Measurements from ENCODE around the gene SPRY1. TPM values are rescaled to one million over a fixed set of nuclear protein-coding genes. Genes with fewer than 3 reads are reported as not detected.

SPRY1 gene
- total and polyA plus RNA-seq, 2 donors, result 14.0 to 38.6 TPM

GRCh38 chr4:123412091-123412505 lies 15.5 kb downstream of the SPRY1 start:
- H3K4me3 ChIP-seq (ENCODE audit: low read length in 2 of 2), result no peak overlapping the region
- H3K27ac ChIP-seq (ENCODE audit: low read depth in 1 of 2, low read length in 1 of 2), result peak overlapping the region in 1 of 2 donors; percentile 63
- WGBS, result 0% methylated on average over 1 of the region's 1 CpG
- no peaks in the 10 kb centered on the region for H3K36me3 ChIP-seq (ENCODE audit: control insufficient read depth in 2 of 2, insufficient read depth in 2 of 2, low read length in 1 of 2)
- no peaks in the 10 kb centered on the region for H3K9me3 ChIP-seq (ENCODE audit: control insufficient read depth in 2 of 2, insufficient read depth in 1 of 2, low read length in 1 of 2)
- peak in 1 of 9 donors; percentile 45 for DNase-seq (ENCODE audit: low read depth in 6 of 9, low spot score in 9 of 9)
- no peaks in the 10 kb centered on the region for H3K27me3 ChIP-seq (ENCODE audit: control insufficient read depth in 2 of 2, insufficient read depth in 1 of 2, low read length in 1 of 2)
- H3K4me1 ChIP-seq (ENCODE audit: control insufficient read depth in 2 of 2, insufficient read depth in 2 of 2, low read length in 2 of 2), result peaks cover 17 to 36% of the 10 kb centered on the region in 2 donors

DNA sequence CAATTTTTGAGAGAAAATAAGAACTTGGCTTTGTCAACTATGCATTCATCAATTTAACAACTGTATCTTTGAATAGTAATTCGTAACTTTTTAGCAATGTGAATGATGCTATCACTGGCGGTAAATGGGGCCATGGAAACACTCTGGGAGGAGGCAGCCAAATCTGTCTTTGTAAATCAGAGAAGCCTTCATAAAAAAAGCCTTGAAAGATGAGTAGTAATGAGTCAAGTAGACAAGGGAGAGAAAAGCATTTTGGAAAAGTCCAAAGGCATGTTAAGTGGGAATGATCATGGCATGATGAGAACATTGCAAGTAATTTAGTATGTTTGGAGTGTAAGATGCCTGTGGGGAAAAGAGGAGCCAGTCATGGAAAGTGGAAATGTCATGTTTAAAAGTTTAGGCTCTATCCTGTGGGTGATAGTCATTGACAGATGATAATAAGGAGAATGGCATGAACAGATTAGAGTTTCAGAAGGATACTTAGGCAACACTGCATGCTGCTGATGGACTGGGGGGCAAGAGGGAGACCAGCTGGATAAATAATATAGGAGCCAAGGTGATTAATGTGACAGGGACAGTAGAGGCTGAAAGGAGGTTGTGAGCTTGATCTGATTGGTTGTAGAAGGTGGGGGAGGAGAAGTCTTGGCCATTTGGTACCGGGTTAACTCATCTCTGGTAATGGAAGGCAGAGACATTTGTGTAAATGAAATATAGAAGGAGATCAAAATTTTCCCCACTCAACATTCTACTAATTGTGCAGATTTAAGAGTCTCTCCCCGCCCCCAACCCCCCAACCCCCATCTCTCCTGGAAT lies 16.3 kb downstream of the SPRY1 start:
- no peaks in the 10 kb centered on the region for H3K27me3 ChIP-seq (ENCODE audit: control insufficient read depth in 2 of 2, insufficient read depth in 1 of 2, low read length in 1 of 2)
- H3K4me1 ChIP-seq (ENCODE audit: control insufficient read depth in 2 of 2, insufficient read depth in 2 of 2, low read length in 2 of 2), result peaks cover 17 to 36% of the 10 kb centered on the region in 2 donors
- no peaks in the 10 kb centered on the region for H3K36me3 ChIP-seq (ENCODE audit: control insufficient read depth in 2 of 2, insufficient read depth in 2 of 2, low read length in 1 of 2)
- H3K9me3 ChIP-seq (ENCODE audit: control insufficient read depth in 2 of 2, insufficient read depth in 1 of 2, low read length in 1 of 2), result no peaks in the 10 kb centered on the region
- H3K4me3 ChIP-seq (ENCODE audit: low read length in 2 of 2), result no peak overlapping the region
- no peak for DNase-seq (ENCODE audit: low read depth in 6 of 9, low spot score in 9 of 9)
- 85% methylated on average over 4 of the region's 4 CpGs for WGBS
- H3K27ac ChIP-seq (ENCODE audit: low read depth in 1 of 2, low read length in 1 of 2), result no peak overlapping the region

- WGBS, result 34% methylated on average over 1 of the region's 1 CpG
Measured at GRCh38 chr4:123415576-123415975, 19.0 kb downstream of the SPRY1 start.

GRCh38 chr4:123415977-123416376 lies 19.4 kb downstream of the SPRY1 start:
- DNase-seq (ENCODE audit: low read depth in 6 of 9, low spot score in 9 of 9), result peak in 4 of 9 donors; percentile 58 to 82 (median 62)
- Histone ChIP-seq H3K9me3 (ENCODE audit: control insufficient read depth in 2 of 2, insufficient read depth in 1 of 2, low read length in 1 of 2) (no peaks in the 10 kb centered on the region), H3K4me3 (ENCODE audit: low read length in 2 of 2) (no peak overlapping the region), H3K27me3 (ENCODE audit: control insufficient read depth in 2 of 2, insufficient read depth in 1 of 2, low read length in 1 of 2) (no peaks in the 10 kb centered on the region), H3K36me3 (ENCODE audit: control insufficient read depth in 2 of 2, insufficient read depth in 2 of 2, low read length in 1 of 2) (no peaks in the 10 kb centered on the region), H3K4me1 (ENCODE audit: control insufficient read depth in 2 of 2, insufficient read depth in 2 of 2, low read length in 2 of 2) (peaks cover 22 to 39% of the 10 kb centered on the region in 2 donors), H3K27ac (ENCODE audit: low read depth in 1 of 2, low read length in 1 of 2) (peak overlapping the region; percentile 49 to 66)
- 5% methylated on average over 6 of the region's 6 CpGs for WGBS

More at GRCh38 chr4:123415576-123415975, 19.0 kb downstream of the SPRY1 start:
- Histone ChIP-seq H3K4me3 (ENCODE audit: low read length in 2 of 2) (no peak overlapping the region), H3K36me3 (ENCODE audit: control insufficient read depth in 2 of 2, insufficient read depth in 2 of 2, low read length in 1 of 2) (no peaks in the 10 kb centered on the region), H3K9me3 (ENCODE audit: control insufficient read depth in 2 of 2, insufficient read depth in 1 of 2, low read length in 1 of 2) (no peaks in the 10 kb centered on the region), H3K27me3 (ENCODE audit: control insufficient read depth in 2 of 2, insufficient read depth in 1 of 2, low read length in 1 of 2) (no peaks in the 10 kb centered on the region), H3K27ac (ENCODE audit: low read depth in 1 of 2, low read length in 1 of 2) (peak overlapping the region in 1 of 2 donors; percentile 66), H3K4me1 (ENCODE audit: control insufficient read depth in 2 of 2, insufficient read depth in 2 of 2, low read length in 2 of 2) (peaks cover 22 to 39% of the 10 kb centered on the region in 2 donors)
- no peak for DNase-seq (ENCODE audit: low read depth in 6 of 9, low spot score in 9 of 9)

DNA sequence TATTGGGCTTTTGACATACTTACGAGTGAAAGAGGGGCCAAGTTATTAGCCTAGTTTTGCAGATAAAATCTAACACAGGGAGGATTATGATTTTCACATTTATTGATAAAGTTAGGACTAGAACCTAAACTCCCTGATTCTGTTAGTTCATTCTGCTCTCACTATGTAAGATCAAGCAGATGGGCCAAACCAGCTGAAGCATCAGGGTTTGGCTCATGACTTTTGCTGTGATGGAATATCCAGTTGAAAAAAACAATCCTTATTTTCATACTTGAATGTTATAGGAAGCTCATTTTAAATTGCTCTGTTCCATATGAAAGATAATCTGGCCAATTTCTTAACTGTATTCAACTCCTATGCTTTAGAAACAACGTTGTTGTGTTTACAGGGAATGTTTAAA lies 21.2 kb downstream of the SPRY1 start:
- Histone ChIP-seq H3K4me3 (ENCODE audit: low read length in 2 of 2) (no peak overlapping the region), H3K4me1 (ENCODE audit: control insufficient read depth in 2 of 2, insufficient read depth in 2 of 2, low read length in 2 of 2) (peaks cover 17 to 33% of the 10 kb centered on the region in 2 donors), H3K27me3 (ENCODE audit: control insufficient read depth in 2 of 2, insufficient read depth in 1 of 2, low read length in 1 of 2) (no peaks in the 10 kb centered on the region), H3K36me3 (ENCODE audit: control insufficient read depth in 2 of 2, insufficient read depth in 2 of 2, low read length in 1 of 2) (no peaks in the 10 kb centered on the region), H3K9me3 (ENCODE audit: control insufficient read depth in 2 of 2, insufficient read depth in 1 of 2, low read length in 1 of 2) (no peaks in the 10 kb centered on the region), H3K27ac (ENCODE audit: low read depth in 1 of 2, low read length in 1 of 2) (no peak overlapping the region)
- no peak for DNase-seq (ENCODE audit: low read depth in 6 of 9, low spot score in 9 of 9)
- 74% methylated on average over 2 of the region's 2 CpGs for WGBS

DNA sequence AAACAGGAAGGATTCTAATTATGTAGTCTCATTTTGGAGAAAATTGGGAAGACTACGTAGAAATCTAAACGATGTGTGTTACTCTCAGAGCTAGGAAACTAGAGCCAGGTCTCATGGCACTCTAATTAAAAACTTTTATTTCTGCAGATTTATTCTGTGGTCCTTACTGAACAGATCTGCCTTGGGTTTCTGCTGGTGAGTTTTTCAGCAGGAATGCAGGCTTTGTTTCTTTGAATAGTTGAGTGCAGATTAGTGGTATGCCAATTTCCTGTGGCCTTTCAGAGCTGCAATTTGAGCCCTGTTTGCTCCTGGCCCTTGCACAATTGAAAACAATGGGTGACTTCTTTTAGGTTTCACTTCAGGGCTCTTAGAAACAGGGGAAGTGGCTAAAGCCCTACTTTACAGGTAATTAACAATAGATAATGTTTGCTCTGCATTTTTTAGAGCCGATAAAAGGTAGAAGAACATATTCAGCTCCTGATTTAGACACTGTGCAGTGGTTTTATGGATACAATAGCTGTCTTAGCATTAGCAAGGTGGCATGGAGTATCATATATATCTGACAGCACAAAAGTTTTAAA lies 21.8 kb downstream of the SPRY1 start:
- no peaks in the 10 kb centered on the region for H3K9me3 ChIP-seq (ENCODE audit: control insufficient read depth in 2 of 2, insufficient read depth in 1 of 2, low read length in 1 of 2)
- peak in 1 of 9 donors; percentile 38 for DNase-seq (ENCODE audit: low read depth in 6 of 9, low spot score in 9 of 9)
- H3K36me3 ChIP-seq (ENCODE audit: control insufficient read depth in 2 of 2, insufficient read depth in 2 of 2, low read length in 1 of 2), result no peaks in the 10 kb centered on the region
- peaks cover 12 to 29% of the 10 kb centered on the region in 2 donors for H3K4me1 ChIP-seq (ENCODE audit: control insufficient read depth in 2 of 2, insufficient read depth in 2 of 2, low read length in 2 of 2)
- no peak overlapping the region for H3K4me3 ChIP-seq (ENCODE audit: low read length in 2 of 2)
- 45% methylated on average over 3 of the region's 3 CpGs for WGBS
- no peaks in the 10 kb centered on the region for H3K27me3 ChIP-seq (ENCODE audit: control insufficient read depth in 2 of 2, insufficient read depth in 1 of 2, low read length in 1 of 2)
- H3K27ac ChIP-seq (ENCODE audit: low read depth in 1 of 2, low read length in 1 of 2), result peak overlapping the region in 1 of 2 donors; percentile 39

GRCh38 chr4:123419885-123420755 lies 23.5 kb downstream of the SPRY1 start:
- Histone ChIP-seq H3K4me3 (ENCODE audit: low read length in 2 of 2) (no peak overlapping the region), H3K4me1 (ENCODE audit: control insufficient read depth in 2 of 2, insufficient read depth in 2 of 2, low read length in 2 of 2) (peaks cover 11 to 23% of the 10 kb centered on the region in 2 donors), H3K36me3 (ENCODE audit: control insufficient read depth in 2 of 2, insufficient read depth in 2 of 2, low read length in 1 of 2) (no peaks in the 10 kb centered on the region), H3K27me3 (ENCODE audit: control insufficient read depth in 2 of 2, insufficient read depth in 1 of 2, low read length in 1 of 2) (no peaks in the 10 kb centered on the region), H3K9me3 (ENCODE audit: control insufficient read depth in 2 of 2, insufficient read depth in 1 of 2, low read length in 1 of 2) (no peaks in the 10 kb centered on the region), H3K27ac (ENCODE audit: low read depth in 1 of 2, low read length in 1 of 2) (no peak overlapping the region)
- WGBS, result 78% methylated on average over 17 of the region's 17 CpGs
- DNase-seq (ENCODE audit: low read depth in 6 of 9, low spot score in 9 of 9), result peak in 1 of 9 donors; percentile 62

DNA sequence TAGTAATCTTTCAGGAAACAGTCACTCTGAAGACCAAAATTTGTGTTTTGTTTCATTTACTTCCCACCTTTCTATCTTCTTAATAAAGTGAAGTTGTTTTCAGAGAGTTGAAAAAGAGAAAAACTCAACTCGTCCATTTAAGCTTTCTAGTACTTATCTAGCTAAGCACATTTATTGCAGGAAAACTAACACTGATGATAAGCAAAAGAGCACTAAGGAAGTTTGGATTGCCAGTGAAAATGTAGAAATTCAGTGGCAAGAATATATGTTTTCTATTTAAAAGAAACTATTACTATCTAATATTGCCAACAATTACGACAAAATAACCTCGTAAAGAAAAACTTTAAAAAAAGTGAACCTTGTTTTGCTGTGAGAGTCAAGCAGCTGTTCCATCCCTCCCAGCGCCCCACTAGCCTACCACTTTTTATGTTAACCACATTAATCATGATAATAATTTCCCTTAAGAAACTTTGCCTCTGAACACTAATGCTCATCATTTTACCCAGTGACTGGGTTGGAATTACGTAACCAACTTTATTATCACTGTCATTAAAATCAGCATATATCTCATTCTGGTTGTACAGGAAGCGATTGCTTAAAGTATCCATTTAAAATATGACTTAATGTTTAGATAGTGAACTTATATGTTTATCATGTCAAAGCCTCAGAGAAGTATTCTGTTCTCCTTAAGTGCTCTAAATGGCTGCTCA lies 24.8 kb downstream of the SPRY1 start:
- Histone ChIP-seq H3K9me3 (ENCODE audit: control insufficient read depth in 2 of 2, insufficient read depth in 1 of 2, low read length in 1 of 2) (no peaks in the 10 kb centered on the region), H3K27me3 (ENCODE audit: control insufficient read depth in 2 of 2, insufficient read depth in 1 of 2, low read length in 1 of 2) (no peaks in the 10 kb centered on the region), H3K27ac (ENCODE audit: low read depth in 1 of 2, low read length in 1 of 2) (peak overlapping the region in 1 of 2 donors; percentile 8), H3K4me1 (ENCODE audit: control insufficient read depth in 2 of 2, insufficient read depth in 2 of 2, low read length in 2 of 2) (peaks cover 7 to 14% of the 10 kb centered on the region in 2 donors), H3K4me3 (ENCODE audit: low read length in 2 of 2) (no peak overlapping the region), H3K36me3 (ENCODE audit: control insufficient read depth in 2 of 2, insufficient read depth in 2 of 2, low read length in 1 of 2) (no peaks in the 10 kb centered on the region)
- WGBS, result 33% methylated on average over 6 of the region's 6 CpGs
- DNase-seq (ENCODE audit: low read depth in 6 of 9, low spot score in 9 of 9), result peak in 1 of 9 donors; percentile 46

Measured in thymus (tissue), 11 donors.